GM23248 (cell line): ENCODE data around the gene VPS37D.

Experiments used
- EZH2 ChIP-seq: fragments of 200-600 bp; sonication (generic); IDR thresholded peaks from 2 replicates; pipeline ENCODE4 v1.6.1; 2018; ENCODE audit warnings: antibody characterized with exemption, mild to moderate bottlenecking; ENCODE audit not compliant: insufficient read depth, poor library complexity, severe bottlenecking
- EZH2phosphoT487 ChIP-seq: fragments of 200-600 bp; sonication (generic); IDR thresholded peaks from 2 replicates; pipeline ENCODE4 v1.6.1; 2018; ENCODE audit warnings: antibody characterized with exemption, moderate library complexity, mild to moderate bottlenecking, low read depth; ENCODE audit not compliant: insufficient read depth

- no peak for TF ChIP-seq EZH2
- no peak for TF ChIP-seq EZH2phosphoT487
Observed at GRCh38 chr7:73703757-73704639, 36.4 kb downstream of the VPS37D start.
